ENCODE measurements around the gene UBQLN2.
"Not testable (repeated sequence)": the region's sequence is repeated elsewhere in the genome, so short reads cannot be mapped to it uniquely, and the experiment has no call there.

UBQLN2 gene

DNA sequence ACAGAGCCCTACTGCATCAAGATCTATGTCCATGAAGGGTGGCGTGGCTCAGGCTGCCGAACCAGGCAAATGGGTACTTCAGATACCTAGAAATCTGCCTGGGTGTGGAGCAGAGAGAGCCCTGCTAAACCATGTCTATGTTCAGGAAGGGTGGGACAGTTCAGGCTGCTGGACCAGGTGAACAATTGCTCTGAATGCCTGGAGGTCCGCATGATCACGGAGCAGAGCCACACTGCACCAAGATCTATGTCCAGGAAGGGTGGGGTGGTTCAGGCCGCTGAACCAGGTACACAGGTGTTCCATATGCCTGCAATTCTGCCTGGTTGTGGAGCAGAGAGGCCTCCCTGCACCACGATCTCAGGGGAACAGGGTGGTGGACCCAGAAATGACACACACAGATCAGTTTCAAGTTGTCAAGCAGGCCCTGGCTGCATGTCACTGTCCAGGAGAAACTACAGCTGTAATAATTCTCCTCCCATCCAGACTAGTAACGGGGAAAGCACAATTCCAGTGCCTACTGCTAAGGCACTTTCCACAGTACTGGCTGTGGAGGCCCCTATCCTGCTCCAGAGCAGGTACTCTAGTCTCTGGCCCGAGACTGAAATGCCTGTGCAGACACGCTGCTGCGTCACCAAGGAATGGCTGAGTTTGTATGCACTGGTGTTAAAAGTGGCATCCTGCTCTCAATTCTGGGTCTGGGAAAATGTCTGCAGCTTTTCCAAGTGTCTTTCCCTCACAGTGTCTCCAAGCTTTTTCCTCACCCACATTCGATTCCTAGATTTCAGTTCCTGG is 25.2 kb downstream of the UBQLN2 start:
- H3K4me3 Mint-ChIP-seq: no peak overlapping the region
- H3K36me3 Mint-ChIP-seq (ENCODE audit: low read depth): peaks cover 33% of the 10 kb centered on the region
- no peaks in the 10 kb centered on the region for H3K27me3 Mint-ChIP-seq (ENCODE audit: low read depth)
- no peak overlapping the region for H3K27ac Mint-ChIP-seq
- H3K4me1 Mint-ChIP-seq (ENCODE audit: low read depth): peaks cover 11% of the 10 kb centered on the region
- peaks cover 15% of the 10 kb centered on the region for H3K9me3 Mint-ChIP-seq

DNA sequence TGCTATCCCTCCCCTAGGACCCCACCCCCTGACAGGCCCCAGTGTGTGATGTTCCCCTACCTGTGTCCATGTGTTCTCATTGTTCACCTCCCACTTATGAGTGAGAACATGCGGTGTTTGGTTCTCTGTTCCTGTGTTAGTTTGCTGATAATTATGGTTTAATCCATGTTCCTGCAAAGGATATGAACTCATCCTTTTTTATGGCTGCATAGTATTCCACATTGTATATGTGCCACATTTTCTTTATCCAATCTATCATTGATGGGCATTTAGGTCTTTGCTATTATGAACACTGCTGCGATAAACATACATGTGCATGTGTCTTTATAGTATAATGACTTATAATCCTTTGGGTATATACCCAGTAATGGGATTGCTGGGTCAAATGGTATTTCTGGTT is 28.4 kb downstream of the UBQLN2 start:
- H3K27me3 Mint-ChIP-seq (ENCODE audit: low read depth); H3K4me3 Mint-ChIP-seq; H3K27ac Mint-ChIP-seq: not testable (repeated sequence)
- Mint-ChIP-seq H3K36me3 (ENCODE audit: low read depth) (peaks cover 40% of the 10 kb centered on the region), H3K9me3 (peaks cover 28% of the 10 kb centered on the region), H3K4me1 (ENCODE audit: low read depth) (peaks cover 22% of the 10 kb centered on the region)

DNA sequence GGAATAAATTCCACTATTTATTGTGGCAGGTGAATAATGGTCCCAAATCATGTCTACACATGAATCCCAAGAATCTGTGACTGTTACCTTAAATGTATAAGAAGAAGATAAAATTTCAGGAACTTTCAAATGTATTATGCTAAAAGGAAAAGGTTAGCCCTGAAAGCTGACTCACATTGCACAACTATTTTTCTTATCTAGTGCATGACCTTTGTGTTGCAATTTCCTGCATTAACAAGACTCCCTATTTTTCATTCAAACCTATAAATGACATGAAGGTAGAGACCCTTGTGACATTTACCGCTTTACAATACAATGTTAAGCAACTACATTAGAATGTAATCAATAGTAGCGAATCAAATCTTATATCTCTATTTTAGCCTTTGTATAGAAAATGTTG is 36.7 kb downstream of the UBQLN2 start:
- Mint-ChIP-seq H3K27me3 (ENCODE audit: low read depth) (no peaks in the 10 kb centered on the region), H3K4me3 (no peak overlapping the region), H3K27ac (no peak overlapping the region), H3K9me3 (peaks cover 17% of the 10 kb centered on the region), H3K4me1 (ENCODE audit: low read depth) (peaks cover 8% of the 10 kb centered on the region), H3K36me3 (ENCODE audit: low read depth) (peaks cover 19% of the 10 kb centered on the region)

DNA sequence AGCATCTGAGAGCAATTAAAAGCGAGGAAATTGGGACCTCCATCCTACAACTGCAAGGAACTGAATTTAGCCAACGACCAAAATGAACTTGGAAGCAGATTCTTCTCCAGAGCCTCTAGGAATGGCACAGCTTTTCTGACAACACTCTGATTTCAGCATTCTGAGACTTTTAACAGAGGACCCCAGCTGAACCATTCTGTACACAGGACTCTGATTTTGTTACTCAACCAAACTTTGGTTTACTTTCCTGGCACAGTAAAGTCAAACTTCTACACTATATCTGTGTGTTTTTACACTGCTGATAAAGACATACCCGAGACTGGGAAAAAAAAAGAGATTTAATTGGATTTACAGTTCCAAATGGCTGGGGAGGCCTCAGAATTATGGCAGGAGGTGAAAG is 37.6 kb downstream of the UBQLN2 start:
- H3K36me3 Mint-ChIP-seq (ENCODE audit: low read depth): peaks cover 13% of the 10 kb centered on the region
- H3K27me3 Mint-ChIP-seq (ENCODE audit: low read depth): no peaks in the 10 kb centered on the region
- peaks cover 20% of the 10 kb centered on the region for H3K9me3 Mint-ChIP-seq
- H3K4me1 Mint-ChIP-seq (ENCODE audit: low read depth): peaks cover under 1% of the 10 kb centered on the region
- no peak overlapping the region for H3K4me3 Mint-ChIP-seq
- no peak overlapping the region for H3K27ac Mint-ChIP-seq

DNA sequence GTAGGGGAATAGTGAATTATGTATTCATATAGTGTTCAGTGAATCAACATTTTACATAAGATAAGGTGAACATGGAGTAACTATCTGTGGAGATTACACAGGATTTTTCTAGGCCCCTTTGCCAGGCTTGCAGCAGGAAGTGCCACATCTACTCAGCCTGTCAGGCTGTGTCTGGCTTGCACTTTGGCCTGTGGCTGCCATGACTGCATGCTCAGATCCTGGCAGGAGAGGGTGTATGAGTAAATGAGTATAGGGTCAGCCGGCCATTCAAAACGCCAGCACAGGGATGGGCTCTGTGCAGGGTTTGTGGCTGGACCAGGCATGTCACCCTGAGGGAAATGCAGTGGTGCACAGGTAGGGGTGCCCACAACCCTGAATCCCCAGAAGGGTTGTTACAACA is 51.9 kb downstream of the UBQLN2 start:
- H3K4me1 Mint-ChIP-seq (ENCODE audit: low read depth): peaks cover 4% of the 10 kb centered on the region
- no peaks in the 10 kb centered on the region for H3K9me3 Mint-ChIP-seq
- no peaks in the 10 kb centered on the region for H3K36me3 Mint-ChIP-seq (ENCODE audit: low read depth)
- H3K27ac Mint-ChIP-seq: no peak overlapping the region
- no peak overlapping the region for H3K4me3 Mint-ChIP-seq
- no peaks in the 10 kb centered on the region for H3K27me3 Mint-ChIP-seq (ENCODE audit: low read depth)
